K562 (cell line): ENCODE data around the gene AFG1L. TPM values are rescaled to one million over a fixed set of nuclear protein-coding genes. Genes with fewer than 3 reads are reported as not detected.

Source experiments
- ATAC-seq: fragments of 200-7000 bp; cut with Tn5 transposase; 3 replicates; pipeline ENCODE4 v1.9.1; 2020; ENCODE audit warnings: moderate library complexity
- BruUV-seq: library from RNA; stranded (reverse); fragments of 400-500 nt; replicated peaks from 2 replicates; lab custom pipeline; 2021; lab: Mats Ljungman, UMichigan
- CTCF ChIA-PET: fragments of 300-600 bp; formaldehyde crosslinking; extraction: SDS; loops from one replicate; lab custom pipeline; 2021; ENCODE audit warnings: low intra/inter-chr PET ratio; lab: Yijun Ruan, JAX
- POLR2A ChIA-PET: fragments of 300-600, 350-650 bp; sonication (Branson Sonifier 250); formaldehyde crosslinking; extraction: SDS; loops from one replicate; lab custom pipeline; 2021; ENCODE audit warnings: antibody characterized with exemption, inconsistent platforms; lab: Yijun Ruan, JAX
- DNase-seq, 4 experiments: peaks; one replicate each; pipeline versions ENCODE4 v3.0.0 to v3.0.0-alpha.2; 2011 to 2018; ENCODE audit warnings: low spot score in 3 of 4, mixed read lengths in 3 of 4; ENCODE audit errors: extremely low read depth in 1 of 4
- FAIRE-seq: peaks from 2 replicates; lab custom pipeline; 2011; peaks lifted over from hg19 to GRCh38; lab: Jason Lieb, UNC
- H2AFZ ChIP-seq: 2 replicates; pipeline ENCODE4 v1.6.0; 2011; ENCODE audit warnings: low read depth, low read length, control low read depth, inconsistent platforms
- H3K27ac ChIP-seq: fragments of 200-600 bp; 3 replicates; pipeline ENCODE4 v1.8.0; 2011; ENCODE audit warnings: low read depth, mild to moderate bottlenecking, control low read depth, inconsistent platforms, low read length, moderate library complexity, mixed read lengths; ENCODE audit errors: extremely low read depth
- H3K27me3 ChIP-seq, 2 experiments: fragments of 300-600 bp in 1 of 2; 2 replicates in 1 of 2; 3 replicates in 1 of 2; pipeline versions ENCODE4 v1.6.0 to v1.8.0; 2011; ENCODE audit warnings: inconsistent platforms in 2 of 2, low read length in 2 of 2, mild to moderate bottlenecking in 1 of 2, mixed read lengths in 1 of 2, moderate library complexity in 1 of 2; ENCODE audit not compliant: control insufficient read depth in 2 of 2, insufficient read depth in 2 of 2
- H3K36me3 ChIP-seq: fragments of 300-600 bp; 3 replicates; pipeline ENCODE4 v1.8.0; 2011; ENCODE audit warnings: mild to moderate bottlenecking, low read length, inconsistent platforms; ENCODE audit not compliant: control insufficient read depth, insufficient read depth
- H3K4me1 ChIP-seq, 2 experiments: fragments of 200-600 bp in 1 of 2; replicated peaks in 1 of 2; 2 replicates in 1 of 2; 3 replicates in 1 of 2; pipeline versions ENCODE4 v1.5.1 to v1.8.0; 2011; ENCODE audit warnings: inconsistent platforms in 2 of 2, low read length in 2 of 2, mild to moderate bottlenecking in 1 of 2, mixed read lengths in 1 of 2, moderate library complexity in 1 of 2; ENCODE audit not compliant: control insufficient read depth in 2 of 2, insufficient read depth in 2 of 2
- H3K4me2 ChIP-seq: 2 replicates; pipeline ENCODE4 v1.6.1; 2011; ENCODE audit warnings: low read length, control low read depth, inconsistent platforms, mixed read lengths; ENCODE audit not compliant: insufficient read depth
- H3K4me3 ChIP-seq: fragments of 200-600 bp; sonication (generic), shearing (Covaris generic); 2 replicates; pipeline ENCODE4 v1.5.1; 2016; ENCODE audit warnings: control low read depth, inconsistent platforms
- H3K79me2 ChIP-seq: fragments of 200-600 bp; 3 replicates; pipeline ENCODE4 v1.8.0; 2011; ENCODE audit warnings: low read length, inconsistent platforms; ENCODE audit not compliant: control insufficient read depth, insufficient read depth
- H3K9ac ChIP-seq, 2 experiments: 2 replicates each; pipeline versions ENCODE4 v1.6.0 to v1.6.1; 2011; ENCODE audit warnings: low read depth in 2 of 2, low read length in 2 of 2, control low read depth in 1 of 2, inconsistent platforms in 1 of 2, mild to moderate bottlenecking in 1 of 2, mixed read lengths in 1 of 2; ENCODE audit not compliant: insufficient read depth in 1 of 2
- H3K9me1 ChIP-seq: one replicate; pipeline ENCODE4 v1.6.0; 2011; ENCODE audit warnings: inconsistent platforms, mild to moderate bottlenecking, low read length, moderate library complexity; ENCODE audit not compliant: control insufficient read depth, insufficient read depth
- H3K9me3 ChIP-seq: replicated peaks from 2 replicates; pipeline ENCODE4 v1.5.1; 2011; ENCODE audit warnings: low read depth, low read length, inconsistent platforms; ENCODE audit not compliant: control insufficient read depth, insufficient read depth
- H4K20me1 ChIP-seq: replicated peaks from 2 replicates; pipeline ENCODE4 v1.6.1; 2011; ENCODE audit warnings: low read length, inconsistent platforms, mixed read lengths; ENCODE audit not compliant: control insufficient read depth, insufficient read depth
- PTTG1 ChIP-seq: fragments of 450-650 bp; IDR thresholded peaks from 2 replicates; pipeline ENCODE4 v1.6.1; 2016; ENCODE audit warnings: low read depth, mild to moderate bottlenecking, missing genetic modification characterization, missing compliant biosample characterization
- WGBS: fragments of 100-300 bp; shearing (Covaris generic); methylation state at CpG from one replicate; pipeline ENCODE4 v1.1.6; 2016; ENCODE audit warnings: low coverage, mixed read lengths; ENCODE audit not compliant: insufficient coverage; ENCODE audit errors: missing lambda C conversion rate; 5-methylcytosine and 5-hydroxymethylcytosine counted together
- in situ Hi-C: fragments of 300-500 bp; cut with MboI; formaldehyde crosslinking; loops from 4 replicates; pipeline ENCODE4 v1.15.0; 2018; ENCODE audit warnings: inconsistent platforms, mixed read lengths
- intact Hi-C: fragments of 100-400 bp; cut with micrococcal nuclease; formaldehyde crosslinking; loops from 2 replicates; pipeline ENCODE4 v1.14.2; 2022
- polyA plus RNA-seq, 8 experiments: library from polyadenylated mRNA; depleted of rRNA in 4 of 8; stranded (reverse) in 5 of 8; unstranded in 3 of 8; fragments of >200 nt; fragmentation: Nextera tagmentation in 2 of 8; fragmentation: Illumina TruSeq in 1 of 8; extraction: Ambion mirVana in 2 of 8; extraction: Trizol in 1 of 8; gene quantifications; 2 replicates each; pipeline versions ENCODE4 v1.2.1 to v1.2.3, GENCODE V29; 2011 to 2014; ENCODE audit warnings: inconsistent platforms in 1 of 8, missing spikeins in 1 of 8
- total RNA-seq, 7 experiments: library from RNA; depleted of rRNA in 6 of 7; stranded (reverse); fragments of >200 nt in 6 of 7; fragmentation: Illumina TruSeq in 2 of 7; extraction: Trizol in 2 of 7; gene quantifications; 2 replicates each; pipeline versions ENCODE4 v1.2.1 to v1.2.3, GENCODE V29; 2011 to 2021; ENCODE audit warnings: low replicate concordance in 1 of 7
- TF ChIP-seq, protein P1 (sequence below): sonication (generic); formaldehyde crosslinking; IDR thresholded peaks from 2 replicates; pipeline ENCODE4 v1.8.0; 2023; ENCODE audit warnings: mild to moderate bottlenecking, missing genetic modification reagents
- TF ChIP-seq, protein P2 (sequence below): fragments of 250-450 bp; sonication (Bioruptor Pico); IDR thresholded peaks from 2 replicates; pipeline ENCODE4 v1.4.0; 2020; ENCODE audit warnings: mild to moderate bottlenecking

AFG1L gene
- total and polyA plus RNA-seq, 9 of the 15 experiments (the other 6 are each of a cell fraction or from before 2014, with no cell fraction given): 2.2 to 15.5 (median 5.8) TPM

DNA sequence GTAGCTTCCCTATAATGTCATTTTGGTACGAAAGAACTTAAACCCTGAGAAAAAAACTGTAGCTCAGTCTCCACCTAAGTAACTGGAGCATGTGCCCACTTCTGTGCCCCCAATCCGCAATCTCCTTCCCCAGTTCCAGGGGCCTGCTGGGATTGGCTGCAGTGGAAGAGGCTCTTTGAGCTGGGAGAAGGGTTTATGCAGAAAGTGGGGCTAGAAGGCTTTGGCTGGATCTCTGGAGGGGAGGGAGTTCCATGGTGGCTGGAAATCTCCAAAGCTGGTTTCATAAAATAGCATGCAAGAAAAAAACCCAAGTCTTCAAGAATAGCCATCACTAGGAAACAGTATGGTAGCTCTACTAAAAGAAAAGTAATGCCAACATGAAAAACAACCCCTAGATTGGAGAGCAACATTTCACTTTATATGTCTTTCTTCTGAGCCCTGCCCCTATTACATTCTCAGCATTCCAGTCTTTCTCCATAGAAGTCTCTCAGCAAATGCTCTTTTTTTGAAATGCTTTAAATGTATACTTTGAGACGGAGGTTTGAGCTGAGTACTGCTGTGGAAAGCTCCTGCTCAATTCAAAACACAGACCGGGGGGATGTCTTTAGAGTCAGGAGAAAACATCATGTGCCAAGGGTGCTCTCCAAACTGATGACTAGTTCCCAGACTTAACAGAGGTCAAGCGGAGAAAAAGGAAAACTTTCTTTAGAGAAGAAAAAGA, 229.8 kb downstream of the AFG1L start:
- intact Hi-C loops (no loop called here), in situ Hi-C loops (loop anchor here (5.0 kb wide), 2 partner anchors 412 to 542 kb away; no protein-coding TSS in a partner anchor)
- no peaks in the 10 kb centered on the region for H3K9me3 ChIP-seq
- no peaks in the 10 kb centered on the region for H3K27me3 ChIP-seq
- ChIA-PET POLR2A (interaction anchor here (0.6 kb wide), 1 partner anchor 327 kb away, joined by 3 read pairs; no protein-coding TSS in a partner anchor), CTCF (interaction anchor here (0.6 kb wide), 1 partner anchor 374 kb away, joined by 3 read pairs; no protein-coding TSS in a partner anchor)
- no peak overlapping the region for H2AFZ ChIP-seq
- peaks cover 13% of the 10 kb centered on the region; the same call in 2 of the 3 replicates for H3K36me3 ChIP-seq
- no peak overlapping the region for H3K27ac ChIP-seq
- H3K9ac ChIP-seq: no peak overlapping the region
- H3K4me1 ChIP-seq: no peaks in the 10 kb centered on the region
- no peak for ATAC-seq
- no peaks in the 10 kb centered on the region for H3K79me2 ChIP-seq
- TF ChIP-seq, protein P1, sequence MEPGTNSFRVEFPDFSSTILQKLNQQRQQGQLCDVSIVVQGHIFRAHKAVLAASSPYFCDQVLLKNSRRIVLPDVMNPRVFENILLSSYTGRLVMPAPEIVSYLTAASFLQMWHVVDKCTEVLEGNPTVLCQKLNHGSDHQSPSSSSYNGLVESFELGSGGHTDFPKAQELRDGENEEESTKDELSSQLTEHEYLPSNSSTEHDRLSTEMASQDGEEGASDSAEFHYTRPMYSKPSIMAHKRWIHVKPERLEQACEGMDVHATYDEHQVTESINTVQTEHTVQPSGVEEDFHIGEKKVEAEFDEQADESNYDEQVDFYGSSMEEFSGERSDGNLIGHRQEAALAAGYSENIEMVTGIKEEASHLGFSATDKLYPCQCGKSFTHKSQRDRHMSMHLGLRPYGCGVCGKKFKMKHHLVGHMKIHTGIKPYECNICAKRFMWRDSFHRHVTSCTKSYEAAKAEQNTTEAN (CRISPR knock-in tag): no peak
- TF ChIP-seq, protein P2, sequence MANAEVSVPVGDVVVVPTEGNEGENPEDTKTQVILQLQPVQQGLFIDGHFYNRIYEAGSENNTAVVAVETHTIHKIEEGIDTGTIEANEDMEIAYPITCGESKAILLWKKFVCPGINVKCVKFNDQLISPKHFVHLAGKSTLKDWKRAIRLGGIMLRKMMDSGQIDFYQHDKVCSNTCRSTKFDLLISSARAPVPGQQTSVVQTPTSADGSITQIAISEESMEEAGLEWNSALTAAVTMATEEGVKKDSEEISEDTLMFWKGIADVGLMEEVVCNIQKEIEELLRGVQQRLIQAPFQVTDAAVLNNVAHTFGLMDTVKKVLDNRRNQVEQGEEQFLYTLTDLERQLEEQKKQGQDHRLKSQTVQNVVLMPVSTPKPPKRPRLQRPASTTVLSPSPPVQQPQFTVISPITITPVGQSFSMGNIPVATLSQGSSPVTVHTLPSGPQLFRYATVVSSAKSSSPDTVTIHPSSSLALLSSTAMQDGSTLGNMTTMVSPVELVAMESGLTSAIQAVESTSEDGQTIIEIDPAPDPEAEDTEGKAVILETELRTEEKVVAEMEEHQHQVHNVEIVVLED (CRISPR knock-in tag): no peak
- TF ChIP-seq PTTG1 (tag): no peak
- H3K4me2 ChIP-seq: no peak overlapping the region
- H3K4me3 ChIP-seq: no peak overlapping the region
- WGBS: 75% methylated on average over 5 of the region's 5 CpGs
- 0 out of 2 replicates have a peak, but pooled peaks cover 4% of the 10 kb centered on the region for H4K20me1 ChIP-seq
- no peak for DNase-seq
- BruUV-seq: no TSS peak
- H3K9me1 ChIP-seq: no peaks in the 10 kb centered on the region
- no peak for FAIRE-seq
